ENCODE results near the gene ARL8B. TPM values are rescaled to one million over a fixed set of nuclear protein-coding genes. Genes with fewer than 3 reads are reported as not detected.

ARL8B gene
- total RNA-seq, 3 donors from 2014 or later, result 47.2 to 68.5 (median 52.3) TPM

- Histone ChIP-seq H3K27ac (no peak overlapping the region), H3K27me3 (no peaks in the 10 kb centered on the region), H3K36me3 (peaks cover 13% of the 10 kb centered on the region), H3K4me3 (no peak overlapping the region), H3K9me3 (no peaks in the 10 kb centered on the region), H3K4me1 (no peaks in the 10 kb centered on the region)
- TF ChIP-seq POLR2AphosphoS5 (IDR thresholded peaks at IDR 0.05) (no peak), CTCF (IDR thresholded peaks at IDR 0.05) (no peak), POLR2A (IDR thresholded peaks at IDR 0.05) (no peak)
- no peak for DNase-seq (ENCODE audit: low spot score in 2 of 2)
- intact Hi-C loops (cut with DNase I; ENCODE audit: low total_unique reads), result loop anchor here (5.0 kb wide), 1 partner anchor 1941 kb away; no protein-coding TSS in a partner anchor
Measured at GRCh38 chr3:5210926-5211325, 88.8 kb downstream of the ARL8B start.

- intact Hi-C loops (cut with DNase I; ENCODE audit: low total_unique reads), result loop anchor here (5.0 kb wide), 1 partner anchor 1939 kb away; no protein-coding TSS in a partner anchor
- Histone ChIP-seq H3K27ac (no peak overlapping the region), H3K4me3 (no peak overlapping the region), H3K27me3 (no peaks in the 10 kb centered on the region), H3K4me1 (no peaks in the 10 kb centered on the region), H3K9me3 (no peaks in the 10 kb centered on the region), H3K36me3 (peaks cover 9% of the 10 kb centered on the region)
- no peak for DNase-seq (ENCODE audit: low spot score in 2 of 2)
- no peak for TF ChIP-seq CTCF (IDR thresholded peaks at IDR 0.05)
- TF ChIP-seq POLR2A (IDR thresholded peaks at IDR 0.05), result no peak
- no peak for TF ChIP-seq POLR2AphosphoS5 (IDR thresholded peaks at IDR 0.05)
Measured at GRCh38 chr3:5212628-5213573, 90.8 kb downstream of the ARL8B start.

- no peak overlapping the region for H3K27ac ChIP-seq
- H3K27me3 ChIP-seq, result no peaks in the 10 kb centered on the region
- H3K4me3 ChIP-seq, result no peak overlapping the region
- H3K4me1 ChIP-seq, result no peaks in the 10 kb centered on the region
- intact Hi-C loops (cut with DNase I; ENCODE audit: low total_unique reads), result loop anchor here (5.0 kb wide), 1 partner anchor 1939 kb away; no protein-coding TSS in a partner anchor
- DNase-seq (ENCODE audit: low spot score in 2 of 2), result no peak
- no peaks in the 10 kb centered on the region for H3K9me3 ChIP-seq
- H3K36me3 ChIP-seq, result peaks cover 9% of the 10 kb centered on the region
- no peak for TF ChIP-seq POLR2A (IDR thresholded peaks at IDR 0.05)
- TF ChIP-seq POLR2AphosphoS5 (IDR thresholded peaks at IDR 0.05), result no peak
- no peak for TF ChIP-seq CTCF (IDR thresholded peaks at IDR 0.05)
Measured at GRCh38 chr3:5213574-5213966, 91.5 kb downstream of the ARL8B start.

GRCh38 chr3:5214352-5214751, 92.3 kb downstream of the ARL8B start:
- Histone ChIP-seq H3K4me3 (no peak overlapping the region), H3K4me1 (no peaks in the 10 kb centered on the region), H3K27me3 (no peaks in the 10 kb centered on the region), H3K9me3 (no peaks in the 10 kb centered on the region), H3K36me3 (peaks cover 11% of the 10 kb centered on the region), H3K27ac (no peak overlapping the region)
- no peak for TF ChIP-seq POLR2A (IDR thresholded peaks at IDR 0.05)
- no peak for TF ChIP-seq CTCF (IDR thresholded peaks at IDR 0.05)
- TF ChIP-seq POLR2AphosphoS5 (IDR thresholded peaks at IDR 0.05), result no peak
- DNase-seq (ENCODE audit: low spot score in 2 of 2), result no peak
- intact Hi-C loops (cut with DNase I; ENCODE audit: low total_unique reads), result loop anchor here (5.0 kb wide), 1 partner anchor 1938 kb away; no protein-coding TSS in a partner anchor

Measured in breast epithelium (tissue), 4 donors.